PC-3 (cell line): ENCODE data around the gene ARMH4.

ENCODE experiments used
- EZH2 ChIP-seq: fragments of 300-600 bp; sonication (generic); IDR thresholded peaks from one replicate; pipeline ENCODE4 v1.6.1; 2017; ENCODE audit warnings: antibody characterized with exemption, mild to moderate bottlenecking, low read length; ENCODE audit not compliant: unreplicated experiment
- EZH2phosphoT487 ChIP-seq: fragments of 300-600 bp; sonication (generic); IDR thresholded peaks from 2 replicates; pipeline ENCODE4 v1.6.1; 2018; ENCODE audit warnings: mild to moderate bottlenecking, antibody characterized with exemption, low read length, borderline replicate concordance
- TF ChIP-seq, protein P1 (sequence below): fragments of 300-600 bp; sonication (generic); conservative IDR thresholded peaks from 2 replicates; pipeline ENCODE4 v1.5.1; 2017; ENCODE audit warnings: antibody characterized with exemption, low read depth, mild to moderate bottlenecking, low read length

- TF ChIP-seq, protein P1, sequence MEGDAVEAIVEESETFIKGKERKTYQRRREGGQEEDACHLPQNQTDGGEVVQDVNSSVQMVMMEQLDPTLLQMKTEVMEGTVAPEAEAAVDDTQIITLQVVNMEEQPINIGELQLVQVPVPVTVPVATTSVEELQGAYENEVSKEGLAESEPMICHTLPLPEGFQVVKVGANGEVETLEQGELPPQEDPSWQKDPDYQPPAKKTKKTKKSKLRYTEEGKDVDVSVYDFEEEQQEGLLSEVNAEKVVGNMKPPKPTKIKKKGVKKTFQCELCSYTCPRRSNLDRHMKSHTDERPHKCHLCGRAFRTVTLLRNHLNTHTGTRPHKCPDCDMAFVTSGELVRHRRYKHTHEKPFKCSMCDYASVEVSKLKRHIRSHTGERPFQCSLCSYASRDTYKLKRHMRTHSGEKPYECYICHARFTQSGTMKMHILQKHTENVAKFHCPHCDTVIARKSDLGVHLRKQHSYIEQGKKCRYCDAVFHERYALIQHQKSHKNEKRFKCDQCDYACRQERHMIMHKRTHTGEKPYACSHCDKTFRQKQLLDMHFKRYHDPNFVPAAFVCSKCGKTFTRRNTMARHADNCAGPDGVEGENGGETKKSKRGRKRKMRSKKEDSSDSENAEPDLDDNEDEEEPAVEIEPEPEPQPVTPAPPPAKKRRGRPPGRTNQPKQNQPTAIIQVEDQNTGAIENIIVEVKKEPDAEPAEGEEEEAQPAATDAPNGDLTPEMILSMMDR = no peak
- TF ChIP-seq EZH2 (no peak), EZH2phosphoT487 (no peak)
Observed at GRCh38 chr14:58121530-58122186, 30.4 kb downstream of the ARMH4 start.
